GM21515 (cell line): ENCODE data around the gene ZNF157.

Source experiments
- ATAC-seq: cut with Tn5 transposase; IDR thresholded peaks from one replicate; pipeline ENCODE4 v1.9.1; 2021; ENCODE audit not compliant: unreplicated experiment

ZNF157 gene

DNA sequence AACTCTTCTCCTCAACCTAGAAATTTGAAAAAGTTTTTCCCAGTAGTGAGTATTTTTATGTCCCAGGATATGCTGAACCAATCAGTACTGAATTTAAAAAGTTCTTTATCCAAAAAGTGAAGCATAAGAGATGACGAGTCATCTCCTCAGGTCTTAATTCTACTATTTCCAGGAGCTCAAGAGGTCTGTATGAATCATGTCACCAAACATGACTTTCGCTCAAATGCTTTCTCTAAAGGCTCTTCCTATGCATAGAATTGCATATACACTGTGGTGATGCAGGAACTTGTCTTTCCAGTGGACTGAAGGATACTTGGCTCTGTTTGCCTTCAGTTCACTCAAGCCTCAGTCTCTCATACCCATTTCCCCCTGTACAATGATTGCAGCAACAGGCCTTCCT lies 76.6 kb downstream of the ZNF157 start:
- ATAC-seq = no peak

DNA sequence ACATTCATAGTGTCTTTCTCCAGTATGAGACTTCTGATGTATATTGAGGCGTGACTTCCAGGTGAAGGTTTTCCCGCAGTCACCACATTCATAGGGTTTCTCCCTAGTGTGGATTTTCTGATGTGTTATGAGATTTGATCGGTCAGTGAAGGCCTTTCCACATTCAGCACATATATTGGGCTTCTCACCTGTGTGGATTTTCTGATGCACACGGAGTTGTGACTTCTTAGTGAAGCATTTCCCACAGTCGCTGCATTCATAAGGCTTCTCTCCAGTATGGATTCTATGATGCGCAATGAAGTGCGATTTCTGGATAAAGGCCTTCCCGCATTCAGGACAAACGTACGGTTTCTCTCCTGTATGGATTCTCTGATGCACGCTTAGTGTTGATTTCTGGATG lies 77.2 kb downstream of the ZNF157 start:
- ATAC-seq = no peak

DNA sequence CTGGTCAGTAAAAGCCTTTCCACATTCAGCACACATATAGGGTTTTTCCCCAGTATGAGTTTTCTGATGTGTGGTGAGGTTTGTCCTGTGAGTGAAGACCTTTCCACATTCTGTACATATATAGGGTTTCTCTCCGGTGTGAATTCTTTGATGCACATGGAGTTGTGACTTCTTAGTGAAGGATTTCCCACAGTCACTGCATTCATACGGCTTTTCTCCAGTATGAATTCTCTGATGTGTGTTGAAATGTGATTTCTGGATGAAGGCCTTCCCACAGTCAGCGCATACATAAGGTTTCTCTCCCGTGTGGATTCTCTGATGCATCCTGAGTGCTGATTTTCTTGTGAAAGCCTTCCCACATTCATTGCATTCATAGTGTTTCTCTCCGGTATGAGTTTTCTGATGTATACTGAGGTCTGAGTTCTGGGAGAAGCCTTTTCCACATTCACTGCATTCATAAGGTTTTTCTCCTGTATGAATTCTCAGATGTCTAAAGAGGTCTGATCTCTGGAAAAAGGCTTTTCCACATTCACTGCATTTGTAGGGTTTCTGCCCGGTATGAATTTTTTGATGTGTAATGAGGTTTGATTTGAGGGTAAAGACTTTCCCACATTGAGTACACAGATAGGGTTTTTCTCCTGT lies 77.9 kb downstream of the ZNF157 start:
- ATAC-seq = no peak

DNA sequence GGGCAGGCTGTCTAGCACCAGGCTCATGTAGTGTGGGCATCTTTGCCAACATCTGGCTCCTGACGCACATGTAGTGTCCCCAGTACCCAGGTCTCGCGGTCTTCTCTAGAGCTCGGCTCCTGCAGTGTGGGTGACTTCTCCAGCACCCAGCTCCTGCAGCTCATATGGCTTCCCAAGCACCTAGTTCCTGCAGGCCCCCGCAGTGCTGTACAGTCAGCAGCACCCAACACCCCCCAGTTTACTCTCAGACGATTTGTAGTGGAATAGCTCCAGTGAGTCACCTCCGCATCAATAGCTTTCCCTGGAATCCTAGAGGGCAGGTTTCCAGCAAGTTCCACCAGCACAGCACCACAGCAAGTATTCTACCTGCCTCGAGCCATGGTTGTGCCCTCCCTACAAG lies 81.7 kb downstream of the ZNF157 start:
- ATAC-seq = no peak

DNA sequence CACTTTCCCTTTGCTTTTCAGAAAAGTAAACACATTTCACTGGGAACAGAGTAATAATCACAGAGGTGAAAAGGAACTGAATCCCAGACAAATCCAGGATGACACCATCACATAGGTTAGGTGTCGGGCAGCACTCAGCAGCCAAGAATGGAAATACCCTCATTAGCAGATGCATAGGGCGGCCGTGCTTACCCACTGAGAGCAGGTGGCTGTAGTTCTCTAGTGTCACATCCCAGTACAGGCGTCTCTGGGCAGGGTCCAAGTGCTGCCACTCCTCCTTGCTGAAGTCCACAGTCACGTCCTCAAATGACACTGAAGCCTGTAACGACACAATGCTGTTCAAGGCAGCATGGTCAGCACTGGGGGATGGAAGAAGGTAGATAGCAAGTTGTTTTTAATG lies 85.7 kb downstream of the ZNF157 start:
- no peak for ATAC-seq

DNA sequence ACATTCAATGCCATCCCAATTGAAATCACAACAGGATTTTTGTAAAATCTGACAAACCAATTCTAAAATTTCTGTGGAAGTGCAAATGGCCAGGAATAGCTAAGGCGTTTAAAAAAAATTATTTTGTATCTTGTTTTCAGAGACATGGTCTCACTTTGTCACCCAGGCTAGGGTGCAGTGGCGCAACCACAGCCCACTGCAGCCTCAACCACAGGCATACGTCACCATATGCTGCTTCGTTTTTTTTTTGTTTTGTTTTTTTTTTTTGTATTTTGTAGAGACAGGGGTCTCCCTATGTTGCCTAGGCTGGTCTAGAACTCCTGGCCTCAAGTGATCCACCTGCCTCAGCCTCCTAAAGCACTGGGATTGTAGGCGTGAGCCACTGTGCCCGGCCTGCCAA lies 88.2 kb downstream of the ZNF157 start:
- ATAC-seq = no peak

DNA sequence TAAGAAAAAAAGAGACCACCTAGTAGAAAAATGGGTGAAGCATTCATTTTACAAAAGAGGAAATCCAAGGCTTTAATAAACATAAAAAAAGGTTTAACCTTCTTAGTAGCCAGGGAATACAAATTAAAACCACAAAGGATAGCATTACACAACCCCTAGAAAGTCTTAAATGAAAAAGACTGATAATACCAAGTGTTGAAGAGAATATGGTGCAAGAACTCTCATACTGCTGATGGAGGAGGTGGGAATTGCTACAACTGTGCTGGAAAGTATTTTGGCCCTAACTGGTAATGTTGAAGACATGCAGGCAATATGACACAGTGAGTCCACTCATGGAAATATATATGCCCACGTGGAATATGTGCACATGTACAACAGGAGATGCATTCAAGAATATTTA lies 90.2 kb downstream of the ZNF157 start:
- ATAC-seq = no peak
